Hematopoietic multipotent progenitor cell (in vitro differentiated cells): ENCODE data around the gene NELL1. TPM values are rescaled to one million over a fixed set of nuclear protein-coding genes. Genes with fewer than 3 reads are reported as not detected.
A peak's percentile ranks its signal among the peaks of the same experiment; 100 is the strongest.

Experiments
- DNase-seq, 3 donors: peaks; one replicate each; pipeline ENCODE4 v3.0.0-alpha.2; 2011 to 2015; ENCODE audit warnings: low read depth in 2 of 3, low spot score in 2 of 3
- total RNA-seq: library from RNA; depleted of rRNA; stranded (reverse); fragments of >200 nt; gene quantifications from one replicate; pipeline ENCODE4 v1.2.3, GENCODE V29; 2012

NELL1 gene
- total RNA-seq, 1 donor: 0.27 TPM

DNA sequence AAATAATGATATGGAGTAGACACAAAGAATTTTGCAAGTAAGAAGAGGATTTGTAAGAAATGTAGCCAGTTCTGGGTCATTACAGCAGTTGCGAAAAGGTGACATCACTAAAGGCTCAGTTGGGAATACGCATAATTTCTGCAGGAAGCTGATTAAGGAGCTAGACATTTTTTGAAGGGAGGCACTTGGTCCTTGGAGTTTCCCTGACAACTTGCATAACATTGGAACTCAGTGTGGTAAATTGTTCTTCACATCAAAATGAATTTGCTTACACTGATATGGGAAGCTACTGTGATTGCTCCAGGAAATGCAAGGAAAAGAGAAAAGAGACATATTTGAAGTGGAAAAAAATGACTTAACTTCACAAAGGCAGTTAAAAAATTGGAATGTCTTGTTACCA lies 626.1 kb downstream of the NELL1 start:
- DNase-seq: no peak

GRCh38 chr11:21301981-21302380 lies 632.6 kb downstream of the NELL1 start:
- no peak for DNase-seq

GRCh38 chr11:21306739-21307358 lies 637.5 kb downstream of the NELL1 start:
- no peak for DNase-seq

DNA sequence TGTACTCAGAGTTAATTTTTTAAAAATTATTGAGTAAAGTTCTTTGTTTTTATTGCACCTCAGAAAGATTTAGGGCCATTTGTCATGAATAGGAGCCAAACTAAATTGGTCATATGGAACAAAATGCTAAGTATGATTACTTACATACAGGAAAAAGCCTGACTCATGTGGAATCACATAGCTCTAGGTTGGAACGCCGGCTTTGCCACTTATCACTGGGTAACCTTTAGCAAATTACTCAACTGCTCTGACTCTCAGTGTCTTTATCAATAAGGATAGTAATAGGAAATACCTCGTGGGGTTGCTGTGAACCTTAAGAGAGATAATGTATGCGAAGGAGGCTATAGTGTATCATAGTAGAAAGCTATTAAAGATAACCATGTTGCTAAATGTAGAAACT lies 638.5 kb downstream of the NELL1 start:
- no peak for DNase-seq

- no peak for DNase-seq
Measured at GRCh38 chr11:21316591-21316990, 647.2 kb downstream of the NELL1 start.

DNA sequence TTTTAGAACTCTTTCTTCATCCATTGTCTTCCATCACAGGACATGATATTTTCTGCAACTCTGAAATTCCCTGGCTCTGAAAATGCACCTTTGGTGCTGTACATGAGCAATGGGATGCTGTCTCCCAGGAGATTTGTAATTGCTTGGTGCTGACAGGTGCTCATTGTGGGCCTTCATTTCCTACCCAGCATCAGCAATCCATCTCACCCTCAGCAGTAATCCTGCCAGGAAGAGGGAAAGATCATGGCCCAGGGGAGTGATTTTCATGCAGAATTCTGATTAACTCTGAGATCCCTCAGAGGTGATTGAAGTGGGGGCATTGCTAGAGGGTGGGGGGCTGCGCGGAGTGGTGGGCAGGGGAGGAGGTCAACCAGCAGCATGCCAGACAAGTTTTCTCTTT lies 651.7 kb downstream of the NELL1 start:
- DNase-seq: no peak

DNA sequence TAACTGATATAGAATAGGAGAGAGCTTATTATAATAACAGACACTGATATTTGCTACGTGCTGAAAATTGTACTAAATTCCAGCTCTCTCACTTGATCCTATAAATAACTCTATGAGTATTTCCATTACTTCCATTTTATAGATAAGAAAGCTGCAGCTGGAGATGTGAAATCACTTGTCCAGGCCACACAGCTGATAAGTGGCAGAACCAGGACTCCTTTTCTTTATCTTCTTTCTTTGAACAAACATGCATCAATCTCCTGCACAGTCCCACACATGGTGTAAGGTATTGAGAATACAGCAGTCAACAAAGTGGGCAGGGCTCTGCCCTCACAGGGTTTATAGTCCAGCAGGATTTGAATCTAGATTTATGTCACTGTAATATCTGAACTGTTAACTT lies 652.1 kb downstream of the NELL1 start:
- DNase-seq: no peak

DNA sequence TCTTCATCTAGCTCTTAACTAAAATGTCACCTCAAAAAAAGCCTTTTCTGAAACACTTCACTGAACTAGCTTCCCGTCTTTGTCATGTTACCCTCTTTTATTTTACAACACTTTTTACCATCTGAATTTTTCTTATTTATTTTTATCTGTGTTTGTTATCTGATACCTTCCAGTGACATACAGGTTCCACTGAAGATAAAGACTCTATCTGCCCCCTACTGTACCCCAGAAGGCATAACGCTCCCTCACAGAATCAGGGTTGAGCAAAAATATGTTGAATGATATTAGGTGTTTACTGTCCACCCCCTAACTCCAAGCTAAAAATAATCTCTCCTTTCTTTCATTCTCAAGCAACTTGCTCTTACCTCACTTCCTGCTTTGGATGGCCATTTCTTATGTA lies 654.2 kb downstream of the NELL1 start:
- no peak for DNase-seq

DNA sequence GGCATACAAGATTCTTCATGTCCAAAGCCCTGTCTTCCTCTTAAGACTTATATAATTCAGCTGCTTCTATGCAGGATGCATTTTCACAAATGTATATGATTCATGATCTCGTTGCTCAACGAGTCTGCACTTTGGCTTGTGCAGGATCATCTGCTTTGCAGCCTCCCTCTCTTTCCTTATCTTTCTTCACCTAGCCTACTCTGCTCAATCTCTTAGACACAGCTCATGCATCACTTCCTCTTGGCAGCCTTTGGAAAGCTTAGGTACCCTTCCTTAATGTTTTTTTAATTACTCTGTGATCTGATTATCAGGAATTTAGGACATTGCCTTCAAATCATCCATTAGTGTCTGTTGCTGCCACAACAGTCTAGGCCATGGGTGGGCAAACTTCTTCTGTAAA lies 673.8 kb downstream of the NELL1 start:
- no peak for DNase-seq

DNA sequence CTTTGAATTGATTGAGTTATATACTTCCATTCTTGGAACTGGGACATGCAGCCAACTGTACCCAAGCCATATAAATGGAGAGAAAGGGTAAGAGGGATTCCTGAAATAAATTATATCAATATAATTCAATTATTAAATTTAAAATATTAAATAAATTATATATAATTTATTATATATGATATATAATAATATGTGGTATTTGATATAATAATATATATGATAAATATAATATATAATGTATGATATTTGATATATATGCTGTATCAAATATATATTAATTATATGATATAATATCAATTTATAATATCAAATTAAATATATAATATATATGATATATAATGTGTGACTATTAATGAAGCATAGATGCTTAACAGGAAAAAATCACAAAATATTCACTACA lies 677.0 kb downstream of the NELL1 start:
- DNase-seq: no peak

- no peak for DNase-seq
Measured at GRCh38 chr11:21350613-21351012, 681.2 kb downstream of the NELL1 start.

DNA sequence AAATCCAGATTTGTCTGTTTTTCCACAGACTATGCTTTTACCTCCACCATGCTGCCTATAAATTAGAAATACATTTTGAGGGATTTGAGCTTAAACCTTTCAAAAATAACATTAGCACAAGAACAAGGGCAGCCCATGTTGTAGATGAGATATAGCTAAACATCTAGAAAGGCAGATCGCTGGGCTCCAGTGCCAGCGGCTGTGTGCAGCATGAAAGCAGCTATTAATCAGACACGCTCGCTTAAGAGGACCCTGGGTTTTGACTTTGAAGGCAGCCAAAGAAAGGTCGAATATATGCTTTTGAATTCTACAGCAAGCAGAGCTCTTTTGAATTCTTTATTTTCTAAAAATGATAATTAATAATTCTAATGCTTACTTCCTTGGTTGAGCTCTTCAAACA lies 684.0 kb downstream of the NELL1 start:
- no peak for DNase-seq

GRCh38 chr11:21364866-21365624 lies 695.7 kb downstream of the NELL1 start:
- DNase-seq: no peak

DNA sequence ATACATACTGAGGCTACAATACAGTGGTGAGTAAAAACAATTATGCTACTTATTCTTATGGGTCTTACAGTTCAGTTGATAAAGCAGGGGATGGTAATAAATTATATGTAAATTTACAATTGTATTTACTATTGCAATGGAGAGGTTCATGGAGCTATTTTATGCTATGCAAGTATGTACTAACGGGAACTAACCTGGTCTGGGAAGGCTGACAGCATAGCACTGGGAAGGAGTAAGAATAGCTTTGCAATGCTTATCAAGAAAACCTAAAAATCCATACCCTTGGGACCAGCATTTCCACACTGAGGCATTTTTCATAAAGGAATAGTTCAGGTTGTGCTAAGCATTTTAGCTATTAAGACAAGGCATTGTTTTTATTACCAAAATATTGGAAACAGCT lies 700.6 kb downstream of the NELL1 start:
- DNase-seq: no peak

DNA sequence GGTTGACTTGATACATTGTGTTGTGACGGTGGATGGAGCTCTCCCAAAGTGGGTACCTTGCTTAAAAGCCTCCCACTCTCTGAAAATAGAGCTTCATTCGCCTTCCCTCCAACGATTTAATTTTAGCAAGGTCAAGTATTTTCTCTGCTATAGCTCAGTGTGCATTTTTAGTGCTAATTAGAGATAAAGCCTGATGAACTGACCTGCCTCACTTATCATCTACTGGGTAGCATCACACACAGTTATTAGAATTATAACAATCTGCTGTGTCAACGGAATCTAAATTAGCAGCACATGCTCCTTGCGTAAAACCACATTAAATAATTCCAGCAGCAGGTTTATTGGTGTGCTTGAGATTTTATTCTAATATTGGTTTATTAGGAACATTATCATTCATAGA lies 701.7 kb downstream of the NELL1 start:
- DNase-seq: no peak

DNA sequence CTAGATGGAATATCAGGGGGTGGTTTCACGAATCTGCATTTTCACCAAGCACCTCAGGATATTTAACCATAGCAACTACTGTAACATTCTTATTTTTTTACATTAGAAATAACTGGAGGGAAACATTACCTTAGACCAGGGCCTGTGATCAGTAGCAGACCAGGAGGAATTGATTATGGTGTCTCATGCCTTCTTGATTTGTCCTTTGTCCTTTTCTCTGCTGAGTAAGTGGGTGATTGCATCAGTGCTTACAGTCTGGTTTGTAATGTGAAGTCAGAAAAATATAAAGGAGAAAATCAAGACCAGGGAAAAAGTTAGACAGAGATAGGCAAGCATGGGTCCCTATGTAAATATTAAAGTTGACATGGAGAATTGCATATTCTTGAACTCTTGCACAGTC lies 703.3 kb downstream of the NELL1 start:
- DNase-seq: no peak

- DNase-seq: no peak
Measured at GRCh38 chr11:21374376-21374775, 705.0 kb downstream of the NELL1 start.

- no peak for DNase-seq
Measured at GRCh38 chr11:21385669-21386440, 716.5 kb downstream of the NELL1 start.

DNA sequence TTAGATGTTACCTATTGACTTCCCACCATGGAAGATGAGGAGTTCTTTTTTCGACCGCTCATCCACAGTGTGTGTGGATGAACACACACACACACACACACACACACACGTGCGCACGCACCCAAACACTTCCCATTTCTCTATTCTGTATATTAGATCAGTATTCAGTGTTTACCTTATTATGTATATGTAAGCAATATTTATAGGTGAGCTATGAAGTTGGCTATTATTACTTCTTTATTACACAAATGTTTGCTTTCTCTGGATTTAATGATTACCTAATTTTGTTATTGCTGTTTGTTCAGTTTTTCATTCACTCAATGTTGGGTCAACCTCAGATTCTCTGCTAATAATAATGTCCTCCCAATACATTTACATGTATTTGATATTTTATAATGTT lies 721.0 kb downstream of the NELL1 start:
- DNase-seq: no peak

- peak in 1 of 3 donors; percentile 50 for DNase-seq
Measured at GRCh38 chr11:21396342-21397008, 727.1 kb downstream of the NELL1 start.

DNA sequence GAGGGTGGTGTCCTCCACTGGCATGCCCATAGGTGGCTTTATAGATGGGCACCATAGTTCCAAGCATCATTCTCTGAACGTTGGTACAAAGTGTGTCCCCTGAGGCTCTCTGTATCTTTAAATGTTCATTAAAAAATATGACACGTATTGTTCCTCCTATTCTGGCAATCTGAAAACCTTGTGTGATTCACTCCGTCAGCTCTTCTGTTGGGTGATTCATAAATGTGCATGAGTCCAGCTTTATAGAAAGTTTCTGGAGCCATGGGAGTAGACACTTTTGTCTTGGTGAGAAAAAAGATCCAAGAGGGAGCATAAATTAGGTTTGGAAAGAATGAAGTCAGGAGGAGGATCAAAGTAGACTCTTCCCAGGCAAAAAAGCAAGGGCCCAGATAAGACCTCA lies 728.8 kb downstream of the NELL1 start:
- no peak for DNase-seq
